RWPE1 (cell line): ENCODE results near the gene GDF15.
"Not testable (repeated sequence)": the region's sequence is repeated elsewhere in the genome, so short reads cannot be mapped to it uniquely, and the experiment has no call there.

Experiments
- CTCF ChIA-PET: fragments of 350-600 bp; sonication (Branson Sonifier 250); formaldehyde crosslinking; extraction: SDS; loops from one replicate; lab custom pipeline; 2021; lab: Yijun Ruan, JAX
- POLR2A ChIA-PET: fragments of 400-600 bp; formaldehyde crosslinking; extraction: SDS; loops from one replicate; lab custom pipeline; 2020; ENCODE audit warnings: antibody characterized with exemption; ENCODE audit not compliant: low non-redundant PET; lab: Yijun Ruan, JAX
- DNase-seq: peaks from one replicate; pipeline ENCODE4 v3.0.0; 2012; ENCODE audit warnings: low spot score
- H3K27ac ChIP-seq: fragments of 450-650 bp; 2 replicates; pipeline ENCODE4 v1.5.1; 2017
- CTCF ChIP-seq: fragments of 450-650 bp; conservative IDR thresholded peaks from 2 replicates; pipeline ENCODE4 v1.5.1; 2017; ENCODE audit warnings: low read depth, mild to moderate bottlenecking

The GDF15 gene

GRCh38 chr19:18392926-18393325 is 7.0 kb downstream of the GDF15 start:
- peak overlapping the region; percentile 57 for H3K27ac ChIP-seq
- no peak for TF ChIP-seq CTCF
- ChIA-PET POLR2A (no interaction called here), CTCF (interaction anchor here (0.6 kb wide), 1 partner anchor 30 kb away, joined by 3 read pairs; no protein-coding TSS in a partner anchor)
- DNase-seq: no peak

DNA sequence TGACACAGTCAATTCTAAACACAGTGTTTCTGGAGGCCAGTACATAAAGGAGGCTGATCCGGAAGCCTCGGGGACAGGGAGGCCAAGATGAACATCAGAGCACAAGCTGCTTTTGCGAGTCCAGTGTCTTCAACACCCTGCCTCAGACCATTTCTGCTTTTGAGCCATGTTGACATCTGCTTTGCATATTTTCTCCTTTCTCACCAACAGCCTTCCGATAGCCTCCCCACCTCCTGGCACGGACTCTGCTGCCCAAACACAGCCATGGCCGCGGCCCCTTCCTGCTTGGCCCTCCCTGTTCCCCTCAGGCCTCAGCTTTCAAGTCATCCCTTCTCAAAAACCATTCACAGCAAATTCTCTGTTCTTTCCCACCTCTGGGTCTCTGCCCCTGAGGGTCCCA is 7.9 kb downstream of the GDF15 start:
- no peak for TF ChIP-seq CTCF
- ChIA-PET CTCF (interaction anchor here (0.6 kb wide), 1 partner anchor 17 kb away, joined by 3 read pairs; no protein-coding TSS in a partner anchor), POLR2A (no interaction called here)
- DNase-seq: no peak
- no peak overlapping the region for H3K27ac ChIP-seq

DNA sequence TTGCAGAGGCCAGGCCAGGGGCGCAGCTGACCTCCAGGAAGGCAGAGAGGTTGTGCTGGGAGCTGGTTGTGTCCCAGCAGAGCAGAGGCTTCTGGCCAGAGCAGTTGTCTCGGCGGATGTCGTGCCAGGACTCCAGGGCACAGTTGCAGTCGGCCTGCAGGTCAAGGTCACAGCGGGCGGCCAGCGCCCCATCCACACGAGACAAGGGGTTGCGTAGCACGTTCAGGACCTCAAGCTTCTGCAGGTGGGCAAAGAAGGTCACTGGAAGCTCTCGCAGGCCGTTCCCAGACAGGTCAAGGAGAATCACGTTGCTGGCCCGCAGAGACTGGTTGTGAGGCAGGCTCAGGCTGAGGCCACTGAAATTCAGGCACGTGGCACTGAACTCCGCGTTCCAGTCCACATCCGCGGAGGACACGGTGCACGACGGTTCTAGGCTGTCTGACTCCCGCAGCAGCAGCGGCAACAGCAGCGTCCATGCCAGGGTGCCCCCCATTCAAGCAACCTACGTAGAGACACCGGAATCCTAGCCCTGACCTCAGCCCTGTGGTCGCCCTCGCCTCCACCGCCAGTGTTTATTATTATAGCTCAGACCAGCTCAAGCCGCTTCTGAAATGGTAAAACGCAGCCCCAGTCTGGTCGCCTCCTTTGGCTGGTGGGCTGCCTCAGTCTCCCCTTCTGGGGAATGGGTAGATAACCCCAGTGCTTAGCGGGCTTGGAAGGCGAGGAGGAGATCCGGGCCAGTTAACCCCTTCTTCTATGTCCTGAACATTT is 10.7 kb downstream of the GDF15 start:
- CTCF ChIA-PET: no interaction called here
- no peak for TF ChIP-seq CTCF
- H3K27ac ChIP-seq: 0 out of 2 replicates have a peak overlapping the region, but pooled peaks have one; percentile 3
- no peak for DNase-seq
- POLR2A ChIA-PET: no interaction called here

DNA sequence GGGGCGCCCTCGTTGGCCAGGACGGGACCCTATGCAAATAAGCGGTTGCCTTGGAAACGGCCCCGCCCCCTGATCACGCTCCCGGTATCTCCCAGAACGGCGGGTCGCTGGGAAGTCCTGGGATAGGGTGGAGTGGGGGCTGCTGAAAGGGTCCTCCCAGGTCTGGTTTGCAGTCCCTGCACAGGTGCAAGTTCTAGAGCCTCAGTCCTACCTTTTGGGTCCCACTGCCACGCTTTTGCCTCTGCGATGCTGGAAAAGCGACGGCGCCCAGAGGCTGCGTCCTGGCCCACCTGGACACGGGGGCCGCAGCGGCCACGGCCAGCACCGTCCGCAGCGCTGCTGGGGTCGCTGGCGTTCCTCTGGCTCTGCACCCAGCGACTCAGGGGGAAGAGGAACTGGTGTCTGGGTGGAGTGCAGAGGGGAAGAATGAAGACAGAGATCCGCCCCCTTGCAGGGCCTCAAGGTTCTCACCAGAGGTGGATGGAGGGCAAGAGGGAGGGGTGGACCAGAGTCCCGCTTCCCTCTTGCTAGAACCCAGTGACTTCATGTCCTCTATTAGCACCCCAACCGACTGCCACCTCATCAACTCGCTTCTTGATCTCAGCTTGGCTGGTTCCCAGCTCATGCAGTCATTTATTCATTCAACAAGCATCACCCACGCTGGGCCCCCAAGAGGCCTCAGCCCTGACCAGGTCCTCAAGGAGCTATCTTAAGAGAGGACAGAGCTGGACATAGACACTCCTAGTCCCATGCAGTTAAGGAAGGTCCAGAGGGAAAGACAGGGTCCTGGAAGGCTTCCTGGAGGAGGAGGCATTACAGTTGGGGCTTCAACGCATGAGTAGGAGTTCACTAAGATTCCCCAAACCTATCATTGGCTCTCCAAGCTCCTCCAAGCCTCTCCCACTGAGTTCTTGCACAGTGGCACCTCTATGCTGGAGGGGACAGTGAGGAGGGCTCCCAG is 11.6 kb downstream of the GDF15 start, which contains the start of gene LRRC25:
LRRC25 (minus strand) TSS at position 381 of the 961 bp plus-strand sequence. CDS start 659 bp downstream, outside the sequence.
- CTCF ChIA-PET: no interaction called here
- DNase-seq: no peak

DNA sequence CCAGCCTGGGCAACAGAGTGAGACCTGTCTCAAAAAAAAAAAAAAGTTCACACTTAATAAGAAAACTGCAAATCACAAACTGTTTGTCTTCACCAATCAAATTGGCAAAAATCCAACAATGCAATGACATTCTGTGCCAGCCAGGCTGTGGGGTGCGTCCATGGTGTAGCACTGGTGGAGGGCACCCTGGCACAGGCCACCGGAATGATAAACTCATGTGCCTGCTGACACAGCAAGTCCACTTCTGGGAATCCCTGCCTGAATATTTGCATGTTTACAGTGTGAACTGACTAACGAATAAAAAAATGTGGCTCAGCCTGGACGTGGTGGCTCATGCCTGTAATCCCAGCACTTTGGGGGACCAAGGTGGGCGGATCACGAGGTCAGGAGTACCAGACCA is 13.1 kb downstream of the GDF15 start:
- DNase-seq: no peak
- no peak for TF ChIP-seq CTCF
- CTCF ChIA-PET: no interaction called here
- POLR2A ChIA-PET: interaction anchor here (1.0 kb wide), 1 partner anchor 9 kb away, joined by 3 read pairs; no protein-coding TSS in a partner anchor
- peak overlapping the region; percentile 64 for H3K27ac ChIP-seq

More for the DNA sequence above, 11.6 kb downstream of the GDF15 start, which contains the start of gene LRRC25:
- no peak for TF ChIP-seq CTCF
- POLR2A ChIA-PET: no interaction called here
- peak within 1 kb of the TSS; percentile 64 for H3K27ac ChIP-seq

DNA sequence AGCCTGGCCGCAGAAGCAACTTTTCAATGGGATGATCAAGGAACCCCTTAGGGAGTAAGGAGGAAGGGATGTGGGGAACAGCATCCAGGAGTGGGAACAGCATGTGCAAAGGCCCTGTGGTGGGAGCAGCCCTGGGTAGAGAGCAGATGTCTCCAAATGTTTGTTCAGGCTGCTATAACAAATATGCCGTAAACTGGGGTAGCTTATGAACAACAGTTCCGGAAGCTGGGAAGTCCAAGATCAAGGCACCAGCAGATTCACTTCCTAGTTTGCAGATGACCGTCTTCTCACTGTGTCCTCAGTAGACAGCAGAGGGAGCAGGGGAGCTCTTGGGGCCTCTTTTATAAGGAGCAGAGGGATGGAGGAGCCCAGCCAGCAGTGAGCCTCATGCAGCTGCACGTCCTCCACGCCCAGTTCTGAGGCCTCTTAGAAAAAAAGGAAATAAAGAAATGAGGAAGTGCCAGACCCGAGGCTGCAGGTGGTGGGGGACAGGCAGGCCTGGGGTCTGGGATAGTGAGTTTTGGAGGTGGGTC is 15.7 kb downstream of the GDF15 start:
- ChIA-PET CTCF (interaction anchor here (0.6 to 1.2 kb wide), 8 partner anchors 13 to 339 kb away, joined by 3 to 4 read pairs (median 3); partner anchors contain the start of gene GDF15), POLR2A (no interaction called here)
- TF ChIP-seq CTCF: peak; percentile 42; the same call in 1 of the 2 replicates

GRCh38 chr19:18402455-18403248 is 16.7 kb downstream of the GDF15 start:
- CTCF ChIA-PET: interaction anchor here (0.6 to 1.2 kb wide), 5 partner anchors 14 to 187 kb away, joined by 3 to 4 read pairs (median 3); partner anchors contain the start of gene GDF15
- DNase-seq, POLR2A ChIA-PET: not testable (repeated sequence)
- H3K27ac ChIP-seq: peak overlapping the region; percentile 54

More for the DNA sequence above, 15.7 kb downstream of the GDF15 start:
- peak overlapping the region; percentile 54 for H3K27ac ChIP-seq
- no peak for DNase-seq

GRCh38 chr19:18405754-18406153 is 19.8 kb downstream of the GDF15 start:
- not testable (repeated sequence) for H3K27ac ChIP-seq, DNase-seq
- ChIA-PET POLR2A (interaction anchor here (0.6 kb wide), 1 partner anchor 17 kb away, joined by 4 read pairs; no protein-coding TSS in a partner anchor), CTCF (interaction anchor here (0.7 kb wide), 1 partner anchor 15 kb away, joined by 3 read pairs; no protein-coding TSS in a partner anchor)
